Activated CD8-positive, alpha-beta T cell treated with anti-CD3 and anti-CD28 coated beads for 36 hours (primary cell): ENCODE data around the gene NOC2L. TPM values are rescaled to one million over a fixed set of nuclear protein-coding genes. Genes with fewer than 3 reads are reported as not detected.
A peak's percentile ranks its signal among the peaks of the same experiment; 100 is the strongest.

ENCODE experiments used
- ATAC-seq: fragments of 200-7000 bp; cut with Tn5 transposase; one replicate; pipeline ENCODE4 v1.10.0; 2021; ENCODE audit warnings: mild to moderate bottlenecking, moderate library complexity
- CTCF ChIA-PET: fragments of 350-600 bp; sonication (Branson Sonifier 250); formaldehyde crosslinking; loops from one replicate; lab custom pipeline; 2021; ENCODE audit warnings: antibody characterized with exemption; lab: Charles Lee
- POLR2A ChIA-PET: fragments of 350-600 bp; sonication (Branson Sonifier 250); formaldehyde crosslinking; loops from one replicate; lab custom pipeline; 2021; ENCODE audit warnings: antibody characterized with exemption; lab: Charles Lee
- DNase-seq: peaks from one replicate; pipeline ENCODE4 v3.0.0-alpha.2; 2020
- H3K27ac Mint-ChIP-seq: one replicate; pipeline ENCODE4 v1.8.0; 2021; ENCODE audit warnings: mild to moderate bottlenecking, mixed read lengths
- H3K27me3 Mint-ChIP-seq: one replicate; pipeline ENCODE4 v1.8.0; 2021; ENCODE audit warnings: mixed read lengths
- H3K36me3 Mint-ChIP-seq: one replicate; pipeline ENCODE4 v1.8.0; 2021; ENCODE audit warnings: low read depth, mixed read lengths
- H3K4me1 Mint-ChIP-seq: one replicate; pipeline ENCODE4 v1.8.0; 2021; ENCODE audit warnings: low read depth, mixed read lengths
- H3K4me3 Mint-ChIP-seq: one replicate; pipeline ENCODE4 v1.8.0; 2021; ENCODE audit warnings: mild to moderate bottlenecking, moderate library complexity, mixed read lengths
- H3K9me3 Mint-ChIP-seq: one replicate; pipeline ENCODE4 v1.8.0; 2021; ENCODE audit warnings: mixed read lengths
- CTCF ChIP-seq: fragments of 200-600 bp; IDR thresholded peaks from one replicate; pipeline ENCODE4 v1.8.0; 2022; ENCODE audit warnings: antibody characterized with exemption, mild to moderate bottlenecking
- intact Hi-C: fragments of 100-400 bp; cut with micrococcal nuclease; formaldehyde crosslinking; loops from one replicate; pipeline ENCODE4 v1.10.0; 2022
- total RNA-seq, 2 experiments: library from RNA; stranded (reverse); gene quantifications; one replicate each; pipeline ENCODE4 v1.2.3, GENCODE V29; 2021

The NOC2L gene
- total RNA-seq, 2 experiments from 2014 or later, result 138 to 139 TPM

- ChIA-PET CTCF (interaction anchor here (0.7 to 2.6 kb wide), 7 partner anchors 9 to 128 kb away, joined by 3 to 7 read pairs (median 3); partner anchors contain the start of gene PLEKHN1), POLR2A (interaction anchor here (0.6 to 1.2 kb wide), 5 partner anchors 9 to 484 kb away, joined by 3 to 4 read pairs (median 3); partner anchors contain the start of genes ISG15 and SAMD11)
- ATAC-seq (no peak), DNase-seq (no peak)
- no peak for TF ChIP-seq CTCF
- intact Hi-C loops, result no loop called here
- H3K36me3 Mint-ChIP-seq, result no peaks in the 10 kb centered on the region
- peaks cover 9% of the 10 kb centered on the region for H3K4me1 Mint-ChIP-seq
- no peaks in the 10 kb centered on the region for H3K9me3 Mint-ChIP-seq
- peak overlapping the region; percentile 56 for H3K4me3 Mint-ChIP-seq
- peaks cover 37% of the 10 kb centered on the region for H3K27me3 Mint-ChIP-seq
- no peak overlapping the region for H3K27ac Mint-ChIP-seq
These were observed 53.1 kb downstream of the NOC2L start for GRCh38 chr1:905811-906599.

- Mint-ChIP-seq H3K36me3 (no peaks in the 10 kb centered on the region), H3K4me1 (peaks cover 9% of the 10 kb centered on the region), H3K27ac (no peak overlapping the region), H3K9me3 (no peaks in the 10 kb centered on the region), H3K4me3 (peak overlapping the region; percentile 56), H3K27me3 (peaks cover 36% of the 10 kb centered on the region)
- ChIA-PET CTCF (interaction anchor here (0.8 to 2.6 kb wide), 12 partner anchors 10 to 129 kb away, joined by 3 to 7 read pairs (median 4); partner anchors contain the start of gene PLEKHN1), POLR2A (interaction anchor here (0.6 to 1.2 kb wide), 4 partner anchors 10 to 485 kb away, joined by 3 to 4 read pairs (median 3); no protein-coding TSS in a partner anchor)
- no peak for ATAC-seq
- no peak for TF ChIP-seq CTCF
- peak; percentile 40 for DNase-seq
- intact Hi-C loops, result no loop called here
These were observed 53.8 kb downstream of the NOC2L start for GRCh38 chr1:905071-905749.

- intact Hi-C loops, result no loop called here
- peaks cover 9% of the 10 kb centered on the region for H3K4me1 Mint-ChIP-seq
- H3K27ac Mint-ChIP-seq, result peak overlapping the region; percentile 64
- ChIA-PET CTCF (interaction anchor here (0.7 to 2.6 kb wide), 10 partner anchors 9 to 78 kb away, joined by 3 to 7 read pairs (median 4); partner anchors contain the start of gene PLEKHN1), POLR2A (interaction anchor here (0.9 kb wide), 1 partner anchor 60 kb away, joined by 3 read pairs; no protein-coding TSS in a partner anchor)
- H3K27me3 Mint-ChIP-seq, result peaks cover 41% of the 10 kb centered on the region
- H3K9me3 Mint-ChIP-seq, result no peaks in the 10 kb centered on the region
- peak; percentile 81 for TF ChIP-seq CTCF
- ATAC-seq, result peak; percentile 90
- no peaks in the 10 kb centered on the region for H3K36me3 Mint-ChIP-seq
- H3K4me3 Mint-ChIP-seq, result peak overlapping the region; percentile 66
- DNase-seq, result peak; percentile 85
These were observed 54.6 kb downstream of the NOC2L start for GRCh38 chr1:904310-904950.

DNA sequence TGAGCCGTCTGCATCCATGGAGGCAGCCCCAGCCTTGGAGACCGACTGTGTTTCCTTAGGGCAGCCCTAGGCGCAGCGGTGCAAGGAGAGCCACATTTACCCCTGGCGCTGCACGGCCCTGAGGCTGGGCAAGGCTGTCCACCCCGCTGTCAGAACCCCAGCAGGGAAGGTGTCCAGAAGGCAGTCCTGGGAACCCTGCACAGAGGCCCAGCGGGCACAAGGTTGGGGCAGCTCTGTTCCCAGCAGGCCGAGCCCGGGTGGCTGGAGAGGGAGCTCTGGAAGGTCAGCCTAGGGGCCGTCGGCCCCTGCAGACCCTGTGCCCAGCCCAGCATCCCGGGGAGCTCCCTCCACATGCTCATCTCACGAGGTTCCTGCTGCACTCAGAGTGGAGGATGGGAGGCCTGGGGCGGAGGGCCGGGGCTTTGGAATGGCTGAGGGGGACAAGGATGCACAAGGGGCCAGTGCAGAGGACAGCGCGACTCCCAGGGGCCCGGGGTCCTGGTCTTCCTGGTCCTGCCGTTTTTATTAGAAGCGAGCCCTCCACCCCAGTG lies 55.3 kb downstream of the NOC2L start:
- TF ChIP-seq CTCF, result no peak
- Mint-ChIP-seq H3K27me3 (peaks cover 42% of the 10 kb centered on the region), H3K4me1 (peaks cover 9% of the 10 kb centered on the region), H3K36me3 (no peaks in the 10 kb centered on the region), H3K4me3 (peak overlapping the region; percentile 42), H3K9me3 (no peaks in the 10 kb centered on the region), H3K27ac (no peak overlapping the region)
- POLR2A ChIA-PET, result no interaction called here
- ATAC-seq, result no peak
- CTCF ChIA-PET, result interaction anchor here (1.4 kb wide), 1 partner anchor 34 kb away, joined by 6 read pairs; no protein-coding TSS in a partner anchor
- intact Hi-C loops, result no loop called here
- no peak for DNase-seq
